Lower leg skin (tissue), 3 donors: Measurements from ENCODE around the gene NUP50.

Source experiments
- CTCF ChIP-seq, 3 donors: fragments of 450-650 bp; IDR thresholded peaks; one replicate each; pipeline ENCODE4 v1.5.1; 2016; ENCODE audit warnings: antibody characterized with exemption in 3 of 3, mild to moderate bottlenecking in 3 of 3, moderate library complexity in 2 of 3
- POLR2A ChIP-seq, 2 donors: fragments of 450-650 bp; IDR thresholded peaks; one replicate each; pipeline ENCODE4 v1.6.1; 2016 to 2017; ENCODE audit warnings: antibody characterized with exemption in 2 of 2, mild to moderate bottlenecking in 1 of 2, moderate library complexity in 1 of 2

DNA sequence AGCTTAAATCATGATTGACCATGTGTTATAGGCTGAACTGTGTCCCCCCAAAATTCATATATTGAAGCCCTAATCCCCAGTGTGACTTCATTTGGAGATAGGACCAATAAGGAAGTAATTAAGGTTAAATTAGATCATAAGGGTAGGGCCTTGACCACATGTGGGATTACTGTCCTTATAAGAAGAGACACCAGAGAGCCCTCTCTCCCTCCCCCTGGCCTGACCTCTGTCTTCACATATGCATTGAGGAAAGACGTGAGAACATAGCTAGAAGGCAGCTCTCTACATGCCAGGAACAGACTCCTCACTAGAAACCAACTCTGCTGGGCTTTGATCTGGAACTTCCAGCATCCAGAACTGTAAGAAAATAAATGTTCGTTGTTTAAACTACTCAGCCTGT, 13.6 kb upstream of the NUP50 start:
- no peak for TF ChIP-seq CTCF (IDR thresholded peaks at IDR 0.05)
- TF ChIP-seq POLR2A (IDR thresholded peaks at IDR 0.05) = no peak
